Nasal cavity respiratory epithelium epithelial cell of viscerocranial mucosa (primary cell): ENCODE results near the gene TMEM179B. TPM values are rescaled to one million over a fixed set of nuclear protein-coding genes. Genes with fewer than 3 reads are reported as not detected.

Experiments
- total RNA-seq: library from RNA; depleted of rRNA; stranded (reverse); fragments of >200 nt; gene quantifications from 2 replicates; pipeline ENCODE4 v1.2.3, GENCODE V29; 2014

TMEM179B gene
- 24.3 and 35.5 TPM in 2 replicates for total RNA-seq

GRCh38 chr11:62787005-62787759 is at the start of gene TMEM179B:
Gene TMEM179B, plus strand, starts transcription at chr11:62787402. Its CDS starts 30 bp downstream, at chr11:62787432.

GRCh38 chr11:62753736-62754603 is 33.2 kb upstream of the TMEM179B start, which contains the start of gene ZBTB3:
Gene ZBTB3, minus strand, starts transcription at chr11:62754160. Its CDS starts 496 bp downstream, at chr11:62753664.

GRCh38 chr11:62771144-62772021 is 15.8 kb upstream of the TMEM179B start, which contains the start of gene TAF6L:
Gene TAF6L, plus strand, starts transcription at chr11:62771396. Its CDS starts 4,388 bp downstream, at chr11:62775784.

GRCh38 chr11:62791501-62792201 is 4.4 kb downstream of the TMEM179B start, which contains the start of gene TMEM223:
Gene TMEM223, minus strand, starts transcription at chr11:62792006. Its CDS starts 12 bp downstream, at chr11:62791994.

GRCh38 chr11:62805076-62805892 is 18.1 kb downstream of the TMEM179B start, which contains the start of gene NXF1:
Gene NXF1, minus strand, starts transcription at chr11:62805440. Its CDS starts 84 bp downstream, at chr11:62805356.

GRCh38 chr11:62831520-62832335 is 44.5 kb downstream of the TMEM179B start, which contains the start of gene STX5:
Gene STX5, minus strand, starts transcription at chr11:62832051. Its CDS starts 808 bp downstream, at chr11:62831243.

GRCh38 chr11:62832336-62833234 is 45.4 kb downstream of the TMEM179B start, which contains the start of gene TEX54:
Gene TEX54, minus strand, starts transcription at chr11:62832841.

GRCh38 chr11:62839050-62839945 is 52.1 kb downstream of the TMEM179B start, which contains the start of gene WDR74:
Gene WDR74, minus strand, starts transcription at chr11:62839590. Its CDS starts 20 bp downstream, at chr11:62839570.

Other genes starting within 250 kb of the TMEM179B start
- gene AHNAK, start 240.6 kb upstream of the TMEM179B start, total RNA-seq: 265 and 856 TPM in 2 replicates
- gene EEF1G, start 213.5 kb upstream of the TMEM179B start, total RNA-seq: 1,482 and 1,970 TPM in 2 replicates
- 9.1 and 11.3 TPM in 2 replicates for gene TUT1, start 195.9 kb upstream of the TMEM179B start, total RNA-seq
- 183 and 215 TPM in 2 replicates for gene MTA2, start 185.5 kb upstream of the TMEM179B start, total RNA-seq
- 7.9 and 16.2 TPM in 2 replicates for gene EML3, start 174.6 kb upstream of the TMEM179B start, total RNA-seq
- 1.7 and 1.9 TPM in 2 replicates for gene ROM1, start 174.1 kb upstream of the TMEM179B start, total RNA-seq
- gene B3GAT3, start 165.4 kb upstream of the TMEM179B start, total RNA-seq: 24.9 and 33.7 TPM in 2 replicates
- 195 and 220 TPM in 2 replicates for gene GANAB, start 140.8 kb upstream of the TMEM179B start, total RNA-seq
- gene INTS5, start 134.1 kb upstream of the TMEM179B start, total RNA-seq: 23.6 and 29.2 TPM in 2 replicates
- 21.0 and 61.2 TPM in 2 replicates for gene C11orf98, start 122.2 kb upstream of the TMEM179B start, total RNA-seq
- gene CSKMT, start 122.1 kb upstream of the TMEM179B start, total RNA-seq: 5.1 and 14.0 TPM in 2 replicates
- 10.8 and 22.6 TPM in 2 replicates for gene UQCC3, start 115.7 kb upstream of the TMEM179B start, total RNA-seq
- gene LBHD1, start 115.1 kb upstream of the TMEM179B start, total RNA-seq: 1.4 and 1.9 TPM in 2 replicates
- gene UBXN1, start 108.3 kb upstream of the TMEM179B start, total RNA-seq: 139 and 221 TPM in 2 replicates
- gene LRRN4CL, start 97.9 kb upstream of the TMEM179B start, total RNA-seq: 0.14 and 1.4 TPM in 2 replicates
- gene BSCL2, start 80.0 kb upstream of the TMEM179B start, total RNA-seq: 18.1 and 22.0 TPM in 2 replicates
- not detected in 2 replicates for gene GNG3, start 79.7 kb upstream of the TMEM179B start, total RNA-seq
- gene HNRNPUL2, start 59.9 kb upstream of the TMEM179B start, total RNA-seq: 11.6 and 20.6 TPM in 2 replicates
- 18.1 and 31.4 TPM in 2 replicates for gene TTC9C, start 58.9 kb upstream of the TMEM179B start, total RNA-seq
- 9.2 and 13.0 TPM in 2 replicates for gene ZBTB3, start 33.2 kb upstream of the TMEM179B start, total RNA-seq
- 55.4 and 87.8 TPM in 2 replicates for gene POLR2G, start 25.8 kb upstream of the TMEM179B start, total RNA-seq
- gene TAF6L, start 16.0 kb upstream of the TMEM179B start, total RNA-seq: 19.1 and 21.2 TPM in 2 replicates
- 10.5 and 17.1 TPM in 2 replicates for gene TMEM223, start 4.6 kb downstream of the TMEM179B start, total RNA-seq
- 14.0 and 37.4 TPM in 2 replicates for gene NXF1, start 18.0 kb downstream of the TMEM179B start, total RNA-seq
- gene STX5, start 44.6 kb downstream of the TMEM179B start, total RNA-seq: 29.7 and 47.2 TPM in 2 replicates
- gene TEX54, start 45.4 kb downstream of the TMEM179B start, total RNA-seq: not detected in 2 replicates
- gene WDR74, start 52.2 kb downstream of the TMEM179B start, total RNA-seq: 68.5 and 89.2 TPM in 2 replicates
- gene SLC3A2, start 93.5 kb downstream of the TMEM179B start, total RNA-seq: 692 and 1,787 TPM in 2 replicates
- gene CHRM1, start 134.0 kb downstream of the TMEM179B start, total RNA-seq: not detected in 2 replicates
- gene SLC22A6, start 197.6 kb downstream of the TMEM179B start, total RNA-seq: not detected in 2 replicates
- gene SLC22A8, start 228.4 kb downstream of the TMEM179B start, total RNA-seq: not detected in 2 replicates